ENCODE measurements around the gene KLHDC7A.

The KLHDC7A gene

DNA sequence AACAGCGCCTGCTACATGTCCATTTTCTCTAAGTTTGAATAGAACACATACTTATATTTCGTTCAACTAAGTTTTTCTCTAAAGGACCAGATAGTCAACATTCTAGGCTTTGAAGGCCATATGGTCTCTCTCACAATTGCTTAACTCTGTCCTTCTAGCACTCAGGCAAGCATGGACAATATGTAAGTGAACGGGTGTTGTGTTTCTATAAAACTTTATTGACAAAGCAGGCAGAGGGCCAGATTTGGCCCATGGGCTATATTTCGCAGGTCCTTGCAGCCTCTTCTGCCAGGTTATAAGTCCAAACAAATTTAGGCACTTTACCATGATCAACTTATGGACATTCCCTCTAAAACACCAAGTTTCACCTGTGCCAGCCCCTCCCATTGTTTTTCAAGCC is 21.1 kb downstream of the KLHDC7A start:
- in situ Hi-C loops (cut with HindIII; ENCODE audit: low sequenced_read_pairs) = no loop called here

DNA sequence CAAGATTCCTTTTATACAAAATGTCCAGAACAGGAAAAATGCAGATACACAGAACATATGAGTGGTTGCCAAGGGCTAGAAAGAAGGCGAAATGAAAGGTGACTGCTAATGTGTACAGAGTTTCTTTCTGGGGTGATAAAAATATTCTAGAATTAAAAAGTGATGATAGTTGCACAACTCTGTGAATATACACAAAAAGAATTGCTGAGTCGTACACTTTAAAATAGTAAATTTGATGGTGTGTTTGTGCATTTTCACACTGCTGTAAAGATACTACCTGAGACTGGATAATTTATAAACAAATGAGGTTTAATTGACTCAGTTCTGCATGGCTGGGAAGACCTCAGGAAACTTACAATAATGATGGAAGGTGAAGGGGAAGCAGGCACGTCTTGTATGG is 23.9 kb downstream of the KLHDC7A start:
- in situ Hi-C loops (cut with HindIII; ENCODE audit: low sequenced_read_pairs) = no loop called here

DNA sequence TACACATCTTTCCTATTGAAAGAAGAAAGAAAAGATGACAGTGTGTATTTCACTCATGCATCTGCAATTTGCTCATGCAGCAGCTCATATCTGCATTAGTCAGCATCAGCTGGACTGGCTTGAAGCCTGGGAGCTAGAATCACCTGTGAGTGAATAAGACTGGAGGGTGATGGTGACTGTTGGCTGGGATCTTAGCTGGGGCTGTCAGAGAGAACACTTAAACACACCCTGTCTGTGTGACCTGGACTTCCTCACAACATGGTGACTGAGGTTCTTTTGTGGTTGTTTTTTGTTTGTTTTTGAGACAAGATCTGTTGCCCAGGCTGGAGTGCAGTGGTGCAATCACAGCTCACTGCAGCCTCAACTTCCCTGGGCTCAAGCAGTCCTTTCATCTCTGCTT is 24.9 kb downstream of the KLHDC7A start:
- in situ Hi-C loops (cut with HindIII; ENCODE audit: low sequenced_read_pairs) = no loop called here

DNA sequence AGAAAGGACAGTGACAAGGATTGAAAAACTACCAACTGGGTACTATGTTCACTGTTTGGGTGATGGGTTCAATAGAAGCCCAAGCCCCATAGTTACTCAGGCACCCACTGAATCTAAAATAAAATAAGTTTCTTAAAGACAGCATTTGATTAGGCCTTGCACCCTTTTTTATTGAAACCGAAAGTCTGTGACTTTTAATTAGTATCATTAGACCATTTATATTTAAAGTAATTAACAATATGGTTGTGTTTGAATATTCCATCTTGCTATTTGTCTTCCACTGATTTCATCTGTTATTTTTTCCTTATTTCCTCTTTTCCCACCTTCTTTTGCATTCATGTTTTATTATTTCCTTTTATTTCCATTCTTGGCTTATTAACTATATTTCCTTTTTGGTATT is 27.4 kb downstream of the KLHDC7A start:
- in situ Hi-C loops (cut with HindIII; ENCODE audit: low sequenced_read_pairs) = no loop called here

DNA sequence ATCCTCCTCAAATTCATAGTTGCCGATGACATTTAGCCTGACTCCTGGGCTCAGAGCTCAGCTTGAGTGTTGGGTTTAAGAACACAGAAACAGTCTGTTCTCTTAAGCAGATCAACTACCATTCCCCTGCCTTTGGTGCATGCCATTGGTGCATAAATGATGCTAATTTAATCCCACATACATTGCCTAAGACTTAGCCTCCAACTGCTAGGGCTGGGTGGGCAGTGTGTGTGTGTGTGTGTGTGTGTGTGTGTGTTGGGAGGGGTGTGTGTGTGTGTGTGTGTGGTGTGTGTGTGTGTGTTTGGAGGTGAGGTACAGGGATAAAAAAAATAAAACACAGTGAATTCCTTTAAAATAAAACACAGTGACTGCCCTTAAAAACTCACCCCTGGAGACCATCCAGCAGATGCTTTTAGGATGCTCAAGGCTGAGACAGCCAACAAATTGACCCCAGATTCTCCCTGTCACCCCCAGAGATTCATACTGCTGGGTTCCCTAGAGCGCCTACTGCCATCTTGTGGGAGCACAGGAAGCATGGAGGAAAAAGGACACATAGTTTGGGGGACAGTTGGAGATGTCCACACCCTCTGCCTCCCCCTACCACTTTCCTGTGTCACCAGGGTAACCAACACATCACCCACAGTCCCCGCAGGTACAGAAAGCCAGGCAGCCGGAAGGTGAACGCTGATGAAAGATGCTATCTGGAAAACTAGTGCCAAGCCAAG is 30.6 kb downstream of the KLHDC7A start:
- in situ Hi-C loops (cut with HindIII; ENCODE audit: low sequenced_read_pairs) = no loop called here

DNA sequence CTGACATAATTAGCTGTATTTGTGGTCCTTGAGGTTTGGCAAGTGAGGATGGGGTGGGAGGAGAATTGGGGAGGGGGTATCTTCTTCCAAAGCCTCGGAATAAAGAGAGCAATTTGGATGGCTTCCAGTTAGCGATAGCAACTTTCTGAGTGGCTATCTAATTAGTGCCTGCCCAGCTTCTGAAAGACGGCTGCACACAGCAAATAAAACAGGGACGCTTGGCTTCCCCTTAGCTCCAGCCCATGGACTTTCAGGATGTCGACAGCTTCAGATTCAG is 31.1 kb downstream of the KLHDC7A start:
- in situ Hi-C loops (cut with HindIII; ENCODE audit: low sequenced_read_pairs) = no loop called here

GRCh38 chr1:18512883-18513282 is 32.2 kb downstream of the KLHDC7A start:
- in situ Hi-C loops (cut with HindIII; ENCODE audit: low sequenced_read_pairs) = no loop called here

GRCh38 chr1:18513995-18514394 is 33.3 kb downstream of the KLHDC7A start:
- in situ Hi-C loops (cut with HindIII; ENCODE audit: low sequenced_read_pairs) = no loop called here

- in situ Hi-C loops (cut with HindIII; ENCODE audit: low sequenced_read_pairs) = no loop called here
These were observed 34.5 kb downstream of the KLHDC7A start for GRCh38 chr1:18515120-18515667.

DNA sequence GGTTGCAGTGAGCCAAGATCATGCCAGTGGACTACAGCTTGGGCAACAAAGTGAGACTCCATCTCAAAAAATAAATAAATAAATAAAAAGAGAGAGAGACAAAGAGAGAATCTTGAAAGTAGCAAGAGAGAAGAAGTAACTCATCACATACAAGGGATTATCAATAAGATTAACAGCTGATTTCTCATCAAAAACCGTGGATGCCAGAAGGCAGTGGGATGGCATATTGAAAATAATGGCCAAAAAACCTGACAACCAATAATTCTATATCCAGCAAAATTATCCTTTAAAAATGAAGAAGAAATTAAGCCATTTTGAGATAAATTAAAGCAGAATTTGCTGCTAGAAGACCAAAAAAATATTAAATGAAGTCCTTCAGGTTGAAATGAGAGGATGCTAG is 35.7 kb downstream of the KLHDC7A start:
- in situ Hi-C loops (cut with HindIII; ENCODE audit: low sequenced_read_pairs) = no loop called here

DNA sequence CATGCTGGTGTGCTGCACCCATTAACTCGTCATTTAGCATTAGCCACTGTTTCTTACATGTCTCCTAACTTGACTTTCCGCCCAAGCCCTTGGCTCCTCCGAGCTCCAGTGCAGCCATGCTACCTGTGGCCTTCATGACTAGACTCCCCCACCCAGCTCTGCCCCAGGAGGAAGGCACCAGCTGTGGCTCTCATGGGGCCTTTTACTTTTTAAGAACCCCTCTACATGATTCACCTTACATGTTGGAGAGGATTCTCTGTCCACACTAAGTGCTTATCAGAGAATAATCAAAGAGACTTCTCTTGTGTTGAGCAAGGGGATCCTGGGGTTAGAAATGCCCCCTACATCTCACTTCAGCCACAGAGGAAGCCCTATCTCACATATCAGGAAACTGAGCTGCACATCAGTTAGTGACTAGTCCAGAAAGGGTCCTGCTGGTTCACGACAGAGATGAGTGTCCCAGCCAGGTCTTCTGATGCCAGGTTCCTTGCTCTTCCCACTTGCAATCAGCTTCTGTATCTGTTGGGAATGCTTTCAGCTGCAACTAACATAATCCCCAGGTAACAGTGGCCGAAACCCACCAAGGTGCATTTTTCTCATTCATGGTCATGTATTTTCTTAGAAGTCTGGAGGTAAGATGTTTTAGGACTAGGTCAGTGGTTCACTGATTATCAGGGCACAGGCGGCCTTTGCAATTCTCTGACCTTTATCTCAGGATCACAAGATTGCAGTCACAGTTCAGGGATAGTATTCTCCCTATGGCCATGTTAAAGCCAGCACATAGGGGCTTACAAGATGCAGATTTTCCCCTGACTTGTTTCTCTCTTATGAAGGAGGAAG is 45.9 kb downstream of the KLHDC7A start:
- in situ Hi-C loops (cut with HindIII; ENCODE audit: low sequenced_read_pairs) = no loop called here

DNA sequence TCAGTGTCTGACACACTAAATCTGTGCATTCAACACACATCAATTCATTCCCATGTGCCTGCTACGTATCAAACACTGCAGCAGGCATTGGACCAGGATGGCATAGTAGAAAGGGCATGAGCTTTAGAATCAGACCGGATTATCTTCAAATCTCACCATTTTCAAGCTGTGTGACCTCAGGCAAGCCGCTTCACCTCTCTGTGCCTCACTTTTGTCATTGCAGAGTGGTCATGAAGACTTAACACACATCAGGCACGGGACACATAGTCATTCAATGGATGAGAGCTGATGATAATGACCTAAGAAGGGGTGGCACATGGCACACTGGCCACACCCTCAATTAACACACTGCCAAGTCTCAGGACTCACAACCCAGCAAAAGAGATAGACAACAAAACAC is 46.8 kb downstream of the KLHDC7A start:
- in situ Hi-C loops (cut with HindIII; ENCODE audit: low sequenced_read_pairs) = no loop called here

GRCh38 chr1:18527921-18528320 is 47.2 kb downstream of the KLHDC7A start:
- in situ Hi-C loops (cut with HindIII; ENCODE audit: low sequenced_read_pairs) = no loop called here

DNA sequence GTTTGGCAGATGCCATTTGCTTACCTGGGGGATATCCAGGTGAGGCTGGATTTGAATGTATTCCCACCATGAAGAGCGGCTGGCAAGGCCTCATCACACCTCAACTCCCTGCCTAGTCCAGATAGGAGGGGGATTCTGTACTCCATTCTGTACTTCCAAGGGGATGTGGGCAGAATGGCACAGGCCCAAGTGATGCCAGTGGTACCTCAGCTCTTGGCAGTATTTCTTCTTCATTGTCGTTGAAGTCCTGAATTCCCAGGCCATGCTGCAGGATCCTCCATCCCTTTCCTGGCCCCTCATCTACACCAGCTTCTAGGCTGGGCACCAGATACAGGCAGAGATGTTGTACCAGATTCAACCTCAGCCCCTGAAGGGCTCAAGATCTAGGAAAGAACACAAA is 47.9 kb downstream of the KLHDC7A start:
- in situ Hi-C loops (cut with HindIII; ENCODE audit: low sequenced_read_pairs) = no loop called here

DNA sequence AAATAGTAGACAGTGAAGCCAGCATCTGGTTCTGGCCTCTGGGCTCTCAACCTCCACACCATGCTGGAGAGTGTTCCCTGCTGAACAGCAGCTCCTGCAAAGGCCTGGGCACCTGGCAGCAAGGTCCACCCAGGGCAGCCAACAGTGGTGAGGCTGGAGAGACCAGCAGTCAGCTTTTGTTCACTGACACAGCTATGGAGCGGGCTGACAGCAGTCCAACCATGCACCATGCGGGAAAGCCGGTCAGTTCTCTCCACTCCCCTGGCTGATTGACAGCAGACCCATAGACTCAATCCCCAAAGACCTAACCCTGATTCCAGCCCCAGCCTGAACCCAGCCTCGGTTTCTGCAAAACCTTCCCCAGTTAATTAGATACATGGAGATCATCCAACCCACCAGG is 49.0 kb downstream of the KLHDC7A start:
- in situ Hi-C loops (cut with HindIII; ENCODE audit: low sequenced_read_pairs) = no loop called here

DNA sequence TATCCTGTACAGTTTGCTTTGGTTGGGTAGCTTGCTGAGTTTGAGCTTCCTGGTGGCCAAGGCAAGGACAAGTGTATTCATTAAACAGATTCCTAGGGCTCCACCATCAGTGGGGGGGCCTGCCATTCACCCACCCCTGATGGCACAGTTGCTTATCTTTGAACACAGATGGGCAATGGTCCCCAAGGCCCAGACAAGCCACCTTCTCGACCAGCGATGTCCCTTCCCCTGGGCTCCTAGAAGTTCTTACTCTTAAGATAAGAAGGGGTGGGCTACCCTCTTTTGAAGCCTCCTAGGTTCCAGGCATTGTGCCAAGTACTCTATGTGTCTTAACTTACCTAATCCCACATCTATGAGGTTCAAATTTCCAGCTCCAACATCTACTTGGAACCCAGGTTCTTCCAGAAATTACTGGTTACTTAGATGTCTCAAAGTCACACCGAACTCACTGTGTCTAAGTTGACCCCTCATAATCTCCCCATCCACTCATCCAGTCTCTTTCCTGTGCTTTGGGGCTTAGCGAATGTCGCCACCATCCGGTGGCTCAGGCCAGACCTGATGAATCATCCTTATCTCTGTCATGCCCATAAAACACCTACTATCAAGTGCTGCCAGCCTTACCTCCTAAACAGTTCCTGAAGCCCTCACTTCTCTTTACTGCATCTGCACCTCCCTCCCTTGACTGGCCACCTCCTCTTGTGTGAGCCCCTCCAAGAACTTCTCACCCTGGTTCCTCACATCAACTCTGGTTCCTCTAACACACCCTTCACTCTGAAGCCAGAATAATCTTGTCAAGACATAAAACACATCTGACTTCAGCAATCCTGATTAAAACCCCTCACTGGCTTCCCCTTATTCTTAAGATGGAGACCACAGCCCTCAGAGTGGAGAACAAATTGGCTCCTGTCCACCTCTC is 50.1 kb downstream of the KLHDC7A start:
- in situ Hi-C loops (cut with HindIII; ENCODE audit: low sequenced_read_pairs) = no loop called here

- in situ Hi-C loops (cut with HindIII; ENCODE audit: low sequenced_read_pairs) = no loop called here
These were observed 50.7 kb downstream of the KLHDC7A start for GRCh38 chr1:18531503-18531845.

DNA sequence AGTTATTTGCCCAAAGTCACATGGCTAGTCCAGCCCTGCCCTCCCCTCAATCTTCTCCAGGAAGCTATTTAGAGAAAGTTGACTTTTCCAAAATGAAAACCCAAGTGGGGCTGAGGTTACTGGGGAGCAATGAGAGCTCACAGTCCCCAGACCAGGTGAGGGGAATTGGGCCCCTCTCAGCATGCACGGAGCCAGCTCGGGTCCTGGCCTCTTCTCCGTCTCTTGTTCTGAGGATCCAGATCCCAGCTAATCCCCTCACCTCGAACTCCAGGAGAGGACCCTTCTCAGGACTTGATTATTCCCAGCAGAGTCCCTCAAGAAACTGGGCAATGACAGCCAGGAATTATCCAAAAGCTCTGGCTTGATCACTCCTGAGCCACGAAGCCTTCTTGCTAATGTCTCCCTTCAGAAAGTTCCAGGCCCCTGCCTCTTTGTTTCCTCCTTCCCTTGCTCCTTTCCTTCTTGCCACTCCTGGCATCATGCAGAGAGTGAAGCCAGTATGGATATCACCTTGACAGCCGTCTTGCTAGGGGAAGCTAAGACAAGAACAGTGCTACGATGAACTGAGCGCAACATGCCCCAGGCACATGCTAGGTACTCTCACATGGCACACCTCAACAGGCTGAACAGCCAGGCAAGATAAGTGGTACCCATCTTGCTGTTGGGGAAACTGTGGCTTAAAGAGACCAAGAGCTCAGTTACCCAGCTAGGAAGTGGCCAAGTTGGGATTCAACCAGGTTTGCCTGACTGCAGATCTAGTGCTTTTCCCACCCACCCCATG is 51.9 kb downstream of the KLHDC7A start:
- in situ Hi-C loops (cut with HindIII; ENCODE audit: low sequenced_read_pairs) = no loop called here

GRCh38 chr1:18533259-18533658 is 52.5 kb downstream of the KLHDC7A start:
- in situ Hi-C loops (cut with HindIII; ENCODE audit: low sequenced_read_pairs) = no loop called here

- in situ Hi-C loops (cut with HindIII; ENCODE audit: low sequenced_read_pairs) = no loop called here
These were observed 54.1 kb downstream of the KLHDC7A start for GRCh38 chr1:18534810-18535205.
